NAMALWA (cell line): ENCODE data around the gene ID4.

ENCODE experiments used
- DNase-seq: peaks from one replicate; pipeline ENCODE4 v3.0.0-alpha.2; 2015; ENCODE audit warnings: low spot score

ID4 gene

GRCh38 chr6:19860235-19860877 lies 23.2 kb downstream of the ID4 start:
- no peak for DNase-seq

GRCh38 chr6:19864285-19864684 lies 27.1 kb downstream of the ID4 start:
- no peak for DNase-seq

- DNase-seq = no peak
Observed at GRCh38 chr6:19865178-19865577, 28.0 kb downstream of the ID4 start.

GRCh38 chr6:19866173-19866984 lies 29.2 kb downstream of the ID4 start:
- no peak for DNase-seq

GRCh38 chr6:19866985-19867627 lies 29.9 kb downstream of the ID4 start:
- DNase-seq = no peak

GRCh38 chr6:19869464-19869863 lies 32.3 kb downstream of the ID4 start:
- DNase-seq = peak; percentile 58

GRCh38 chr6:19870322-19870721 lies 33.2 kb downstream of the ID4 start:
- DNase-seq = no peak

- DNase-seq = peak; percentile 21
Observed at GRCh38 chr6:19873031-19873430, 35.9 kb downstream of the ID4 start.

DNA sequence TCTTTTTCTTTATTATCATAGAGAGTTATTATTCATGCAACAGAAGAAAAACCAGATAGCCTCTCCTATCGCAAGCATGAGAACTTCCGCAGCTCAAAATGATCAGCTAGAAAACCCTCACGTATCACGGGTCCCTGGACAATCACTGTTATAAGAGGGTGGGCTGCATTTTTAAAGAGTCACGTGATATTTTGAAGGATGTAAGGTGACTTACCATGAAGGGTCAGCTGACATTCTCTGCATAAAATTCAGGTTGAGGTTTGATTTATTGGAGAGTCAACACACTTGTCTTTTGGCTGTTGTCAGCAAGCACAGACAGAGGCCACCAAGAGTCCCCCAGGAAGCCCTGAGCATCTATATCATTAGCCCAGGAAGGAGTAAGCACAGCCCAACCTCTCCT lies 39.5 kb downstream of the ID4 start:
- DNase-seq = no peak

GRCh38 chr6:19879663-19880062 lies 42.5 kb downstream of the ID4 start:
- DNase-seq = no peak

- DNase-seq = no peak
Observed at GRCh38 chr6:19880066-19880465, 42.9 kb downstream of the ID4 start.

DNA sequence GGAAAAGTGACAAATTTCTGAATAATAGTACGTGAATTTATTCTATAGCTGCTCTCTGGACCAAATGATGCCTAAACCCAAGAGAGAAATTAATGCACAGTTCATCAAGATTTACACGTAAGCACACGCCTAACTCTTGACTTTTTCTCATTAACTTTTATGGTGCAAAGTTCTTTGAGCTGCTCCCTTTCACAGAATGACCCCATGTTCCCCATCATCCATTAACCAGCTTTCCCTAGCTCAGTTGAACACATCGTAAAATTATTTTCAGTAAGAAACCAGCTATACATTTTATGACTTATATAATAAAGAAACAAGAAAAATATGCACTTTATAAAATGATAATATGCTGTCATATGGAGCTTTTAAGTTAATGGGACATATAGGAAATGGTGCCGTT lies 54.3 kb downstream of the ID4 start:
- no peak for DNase-seq
